ENCODE results near the gene MGLL. TPM values are rescaled to one million over a fixed set of nuclear protein-coding genes. Genes with fewer than 3 reads are reported as not detected.
A peak's percentile ranks its signal among the peaks of the same experiment; 100 is the strongest.

MGLL gene
- total RNA-seq (2014; rRNA removed; shearing (Covaris generic)) (19.2 and 20.1 TPM in 2 replicates), total RNA-seq (2022) (17.0 and 21.6 TPM in 2 replicates), Bru-seq, nascent RNA (percentile 44 among the genes with signal in this experiment), BruChase-seq, experiment 1, labeled RNA remaining after a 6-hour chase (percentile 40 among the genes with signal in this experiment), BruChase-seq, experiment 2, labeled RNA remaining after a 2-hour chase (percentile 45 among the genes with signal in this experiment)
- long read RNA-seq, transcript MGLL-202 (6 exons, 1,414 nt): major isoform, 6 of 17 reads
- long read RNA-seq, partial matches to known transcripts: 1 of 17 reads
- long read RNA-seq, other reads (novel, unspliced or antisense): 10 of 17 reads

DNA sequence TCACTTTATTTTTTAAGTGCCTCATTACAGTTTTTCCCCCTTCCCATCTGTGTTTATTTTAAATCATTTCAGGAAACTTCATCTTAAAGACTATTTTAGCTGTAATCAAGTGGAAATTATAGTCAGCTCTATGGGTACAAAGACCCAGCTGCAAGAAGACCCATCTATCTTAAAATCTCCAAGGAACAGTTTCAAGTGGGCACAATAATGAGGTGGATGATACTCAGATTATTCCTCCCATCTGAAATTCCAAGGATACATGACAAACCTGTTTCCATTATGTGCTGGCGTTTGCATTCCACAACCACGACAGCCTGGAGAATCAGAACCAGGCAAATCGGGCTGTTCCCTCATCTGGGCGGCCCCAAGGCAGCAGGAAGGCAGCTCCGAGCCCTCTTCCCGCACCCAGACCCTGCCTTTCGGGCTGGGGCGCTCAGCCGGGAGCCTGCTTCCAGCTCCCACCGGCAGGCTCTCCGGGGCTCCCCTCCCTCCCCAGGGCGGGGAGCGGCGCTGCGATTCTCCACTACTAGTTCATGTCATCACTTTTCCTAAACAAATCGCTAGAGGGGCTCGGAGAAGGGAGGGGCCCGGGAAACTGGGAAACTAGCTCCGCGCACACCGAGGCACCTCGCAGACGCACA, at the start of gene MGLL:
Gene MGLL, minus strand, starts transcription at position 475 of the 641 bp plus-strand sequence. Its CDS starts 197 bp downstream, at position 278.
- ChIA-PET POLR2A (no interaction called here), CTCF (ENCODE audit: unreplicated experiment) (no interaction called here)
- BruUV-seq (replicated peaks): no TSS peak
- Histone ChIP-seq H2AFZ (ENCODE audit: low read length) (no peak within 1 kb of the TSS), H3K4me2 (ENCODE audit: low read length) (peak within 1 kb of the TSS; percentile 8; the same call in 1 of the 2 replicates), H3K9me3 (ENCODE audit: low read length) (no peaks in the 10 kb centered on the region), H3K27ac (ENCODE audit: low read depth, low read length, poor library complexity, severe bottlenecking) (no peak within 1 kb of the TSS), H3K4me1 (ENCODE audit: insufficient read depth, low read length, poor library complexity, severe bottlenecking) (no peaks in the 10 kb centered on the region), H3K9me2 (ENCODE audit: insufficient read depth, low read length) (no peaks in the 10 kb centered on the region), H4K20me1 (ENCODE audit: insufficient read depth, low read length) (no peaks in the 10 kb centered on the region), H3K4me3 (ENCODE audit: low read depth, low read length, poor library complexity, severe bottlenecking) (no peak within 1 kb of the TSS), H3K79me2 (ENCODE audit: insufficient read depth, low read depth, low read length) (no peaks in the 10 kb centered on the region), H3K36me3 (ENCODE audit: insufficient read depth, low read length) (no peaks in the 10 kb centered on the region)
- DNase-seq (ENCODE audit: low spot score): no peak
- intact Hi-C loops (cut with micrococcal nuclease; ENCODE audit: unreplicated experiment): no loop called here
- 0 out of 2 replicates have a peak, but pooled peaks have one; percentile 74 for TF ChIP-seq EZH2phosphoT487 (IDR thresholded peaks at IDR 0.05; ENCODE audit: borderline replicate concordance, low read depth, low read length)
- TF ChIP-seq, protein P1, sequence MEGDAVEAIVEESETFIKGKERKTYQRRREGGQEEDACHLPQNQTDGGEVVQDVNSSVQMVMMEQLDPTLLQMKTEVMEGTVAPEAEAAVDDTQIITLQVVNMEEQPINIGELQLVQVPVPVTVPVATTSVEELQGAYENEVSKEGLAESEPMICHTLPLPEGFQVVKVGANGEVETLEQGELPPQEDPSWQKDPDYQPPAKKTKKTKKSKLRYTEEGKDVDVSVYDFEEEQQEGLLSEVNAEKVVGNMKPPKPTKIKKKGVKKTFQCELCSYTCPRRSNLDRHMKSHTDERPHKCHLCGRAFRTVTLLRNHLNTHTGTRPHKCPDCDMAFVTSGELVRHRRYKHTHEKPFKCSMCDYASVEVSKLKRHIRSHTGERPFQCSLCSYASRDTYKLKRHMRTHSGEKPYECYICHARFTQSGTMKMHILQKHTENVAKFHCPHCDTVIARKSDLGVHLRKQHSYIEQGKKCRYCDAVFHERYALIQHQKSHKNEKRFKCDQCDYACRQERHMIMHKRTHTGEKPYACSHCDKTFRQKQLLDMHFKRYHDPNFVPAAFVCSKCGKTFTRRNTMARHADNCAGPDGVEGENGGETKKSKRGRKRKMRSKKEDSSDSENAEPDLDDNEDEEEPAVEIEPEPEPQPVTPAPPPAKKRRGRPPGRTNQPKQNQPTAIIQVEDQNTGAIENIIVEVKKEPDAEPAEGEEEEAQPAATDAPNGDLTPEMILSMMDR (conservative IDR thresholded peaks at IDR 0.05; ENCODE audit: low read length): no peak

DNA sequence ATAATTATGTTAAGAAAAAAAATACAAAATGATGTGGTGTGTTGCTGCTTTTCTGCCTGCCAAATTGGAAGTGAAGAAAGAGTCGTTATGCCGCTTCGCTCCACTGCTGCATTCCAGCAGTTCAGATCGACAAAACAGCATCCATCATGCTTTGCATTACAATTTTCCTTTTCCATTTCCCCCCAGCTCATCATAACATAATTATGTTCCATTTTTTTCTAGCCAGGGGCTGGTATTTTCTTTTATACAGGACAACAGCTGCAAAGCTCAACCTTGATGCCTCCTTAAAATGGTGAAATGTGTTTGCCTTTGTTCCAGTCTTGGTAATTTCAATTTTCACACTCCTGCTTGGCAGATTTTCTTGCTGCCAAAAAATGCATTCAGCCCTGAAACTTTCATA, 47.8 kb upstream of the MGLL start:
- Histone ChIP-seq H4K20me1 (ENCODE audit: insufficient read depth, low read length) (no peaks in the 10 kb centered on the region), H3K4me3 (ENCODE audit: low read depth, low read length, poor library complexity, severe bottlenecking) (no peak overlapping the region), H3K4me2 (ENCODE audit: low read length) (no peak overlapping the region), H3K79me2 (ENCODE audit: insufficient read depth, low read depth, low read length) (no peaks in the 10 kb centered on the region), H3K4me1 (ENCODE audit: insufficient read depth, low read length, poor library complexity, severe bottlenecking) (no peaks in the 10 kb centered on the region), H3K9me2 (ENCODE audit: insufficient read depth, low read length) (no peaks in the 10 kb centered on the region), H2AFZ (ENCODE audit: low read length) (no peak overlapping the region), H3K9me3 (ENCODE audit: low read length) (no peaks in the 10 kb centered on the region), H3K36me3 (ENCODE audit: insufficient read depth, low read length) (no peaks in the 10 kb centered on the region), H3K27ac (ENCODE audit: low read depth, low read length, poor library complexity, severe bottlenecking) (no peak overlapping the region)
- no peak for DNase-seq (ENCODE audit: low spot score)
- POLR2A ChIA-PET: no interaction called here
- CTCF ChIA-PET (ENCODE audit: unreplicated experiment): no interaction called here
- BruUV-seq (replicated peaks): no TSS peak
- TF ChIP-seq, protein P1 (conservative IDR thresholded peaks at IDR 0.05; ENCODE audit: low read length): no peak
- TF ChIP-seq EZH2phosphoT487 (IDR thresholded peaks at IDR 0.05; ENCODE audit: borderline replicate concordance, low read depth, low read length): no peak
- intact Hi-C loops (cut with micrococcal nuclease; ENCODE audit: unreplicated experiment): no loop called here

DNA sequence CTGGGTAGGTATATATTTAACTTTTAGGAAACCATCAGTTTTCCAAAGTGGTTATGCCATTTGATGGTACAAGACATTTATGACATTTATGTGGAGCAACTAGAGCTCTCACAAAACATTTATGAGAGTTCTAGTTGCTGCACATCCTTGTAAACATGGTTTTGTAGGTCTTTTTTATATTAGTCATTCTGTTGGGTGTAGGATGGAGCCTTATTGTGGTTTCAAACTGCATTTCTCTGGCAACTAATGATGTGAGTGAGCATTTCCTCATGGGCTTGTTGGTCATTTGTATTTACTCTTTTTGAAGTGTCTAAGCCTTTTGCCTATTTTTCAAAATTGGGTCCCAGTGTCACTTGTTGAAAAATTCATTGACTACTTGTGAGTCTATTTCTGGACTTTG, 45.7 kb upstream of the MGLL start:
- Histone ChIP-seq H2AFZ (ENCODE audit: low read length) (no peak overlapping the region), H4K20me1 (ENCODE audit: insufficient read depth, low read length) (no peaks in the 10 kb centered on the region), H3K4me1 (ENCODE audit: insufficient read depth, low read length, poor library complexity, severe bottlenecking) (no peaks in the 10 kb centered on the region), H3K36me3 (ENCODE audit: insufficient read depth, low read length) (no peaks in the 10 kb centered on the region), H3K27ac (ENCODE audit: low read depth, low read length, poor library complexity, severe bottlenecking) (no peak overlapping the region), H3K9me3 (ENCODE audit: low read length) (no peaks in the 10 kb centered on the region), H3K79me2 (ENCODE audit: insufficient read depth, low read depth, low read length) (no peaks in the 10 kb centered on the region), H3K9me2 (ENCODE audit: insufficient read depth, low read length) (no peaks in the 10 kb centered on the region), H3K4me2 (ENCODE audit: low read length) (no peak overlapping the region), H3K4me3 (ENCODE audit: low read depth, low read length, poor library complexity, severe bottlenecking) (no peak overlapping the region)
- ChIA-PET CTCF (ENCODE audit: unreplicated experiment) (no interaction called here), POLR2A (no interaction called here)
- TF ChIP-seq EZH2phosphoT487 (IDR thresholded peaks at IDR 0.05; ENCODE audit: borderline replicate concordance, low read depth, low read length): no peak
- TF ChIP-seq, protein P1 (conservative IDR thresholded peaks at IDR 0.05; ENCODE audit: low read length): no peak
- intact Hi-C loops (cut with micrococcal nuclease; ENCODE audit: unreplicated experiment): no loop called here
- DNase-seq (ENCODE audit: low spot score): no peak
- no TSS peak for BruUV-seq (replicated peaks)

Data from OCI-LY7 (cell line).